MM.1S (cell line): Measurements from ENCODE around the gene DHRS7B.

Source experiments
- CTCF ChIP-seq: fragments of 300-600 bp; sonication (generic); IDR thresholded peaks from 2 replicates; pipeline ENCODE4 v1.5.1; 2016; ENCODE audit warnings: antibody characterized with exemption, low read length, mixed read lengths
- EZH2 ChIP-seq: fragments of 300-600 bp; sonication (generic); optimal IDR thresholded peaks from 2 replicates; pipeline ENCODE3; 2017; ENCODE audit warnings: low read depth, mild to moderate bottlenecking, antibody characterized with exemption, low read length, mixed read lengths
- EZH2phosphoT487 ChIP-seq: fragments of 300-600 bp; sonication (generic); IDR thresholded peaks from 2 replicates; pipeline ENCODE4 v1.6.1; 2018; ENCODE audit warnings: antibody characterized with exemption, low read length

DNA sequence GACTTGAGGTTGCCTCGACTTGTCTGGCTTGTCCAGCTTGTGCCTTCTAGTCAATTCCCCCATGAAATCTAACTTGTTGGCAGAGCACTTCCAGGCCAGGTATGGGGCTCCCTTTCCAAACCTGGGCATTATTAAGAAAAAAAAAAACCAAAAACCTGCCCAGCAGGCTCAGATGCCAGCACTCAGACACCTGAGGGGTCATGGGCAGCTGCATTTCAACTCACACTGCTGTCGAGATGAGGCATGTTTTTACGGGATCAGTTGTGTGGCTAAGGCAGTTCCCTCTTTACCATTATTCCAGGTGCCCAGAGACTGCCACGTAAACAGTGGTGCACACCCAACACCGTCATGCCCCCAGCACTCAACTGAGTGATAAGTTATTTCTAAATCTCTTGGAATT is 69.4 kb downstream of the DHRS7B start:
- TF ChIP-seq CTCF, result no peak
- no peak for TF ChIP-seq EZH2phosphoT487
- TF ChIP-seq EZH2, result no peak
